Measurements from ENCODE around the gene SUSD1. TPM values are rescaled to one million over a fixed set of nuclear protein-coding genes. Genes with fewer than 3 reads are reported as not detected.

SUSD1 gene
- total RNA-seq, 3 donors from 2014 or later = 18.8 to 43.8 (median 19.5) TPM

DNA sequence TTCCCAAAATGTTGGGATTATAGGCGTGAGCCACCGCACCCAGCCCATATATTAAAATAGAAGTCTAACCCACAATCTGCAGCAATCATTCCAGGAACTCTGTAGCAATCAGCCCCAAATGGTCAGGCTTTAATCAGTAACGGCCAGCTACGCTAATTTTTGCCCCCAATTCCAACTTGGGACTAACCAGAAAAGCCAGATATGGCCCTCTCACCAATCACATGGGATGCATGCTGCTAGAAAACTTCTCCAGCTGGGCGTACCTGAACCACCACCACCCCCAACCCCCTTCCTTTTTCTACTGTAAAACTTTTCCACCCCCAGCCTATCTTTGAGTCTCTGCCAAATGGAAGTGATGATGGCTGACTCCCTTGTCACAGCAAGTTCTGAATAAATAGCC, 4.1 kb downstream of the SUSD1 start:
- Histone ChIP-seq H3K4me3 (no peak overlapping the region), H3K9me3 (no peaks in the 10 kb centered on the region), H3K36me3 (ENCODE audit: low read depth) (no peaks in the 10 kb centered on the region), H3K4me1 (ENCODE audit: low read depth) (peaks cover 27% of the 10 kb centered on the region)
- intact Hi-C loops (cut with DNase I, micrococcal nuclease) = no loop called here
- no peak for TF ChIP-seq CTCF (IDR thresholded peaks at IDR 0.05)
- DNase-seq (no peak), ATAC-seq (no peak)

- peak; percentile 79 to 84 (median 83) for DNase-seq
- no peaks in the 10 kb centered on the region for H3K9me3 ChIP-seq
- TF ChIP-seq CTCF (IDR thresholded peaks at IDR 0.05) = no peak
- peaks cover 27% of the 10 kb centered on the region for H3K4me1 ChIP-seq (ENCODE audit: low read depth)
- no peaks in the 10 kb centered on the region for H3K36me3 ChIP-seq (ENCODE audit: low read depth)
- intact Hi-C loops (cut with DNase I, micrococcal nuclease) = no loop called here
- H3K4me3 ChIP-seq = no peak overlapping the region
- peak; percentile 69 for ATAC-seq
Measured at GRCh38 chr9:112170235-112170634, 4.9 kb downstream of the SUSD1 start.

DNA sequence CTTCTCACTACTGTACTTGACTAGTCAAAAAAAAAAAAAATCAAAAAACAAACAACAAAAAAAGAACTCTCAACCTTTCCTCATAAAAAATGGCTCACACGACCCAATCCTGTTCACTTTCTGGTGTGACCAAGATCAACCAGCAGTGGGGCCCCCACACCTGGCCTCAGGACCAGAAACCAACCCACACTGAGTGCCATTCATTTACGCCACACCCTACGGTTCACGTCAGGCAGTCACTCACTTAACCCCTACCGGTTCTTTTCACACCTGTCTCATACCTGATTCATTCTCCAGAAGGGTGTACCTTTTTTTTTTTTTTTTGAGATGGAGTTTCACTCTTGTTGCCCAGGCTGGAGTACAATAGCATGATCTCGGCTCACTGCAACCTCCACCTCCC, 5.7 kb downstream of the SUSD1 start:
- intact Hi-C loops (cut with DNase I, micrococcal nuclease) = no loop called here
- no peaks in the 10 kb centered on the region for H3K36me3 ChIP-seq (ENCODE audit: low read depth)
- H3K9me3 ChIP-seq = no peaks in the 10 kb centered on the region
- H3K4me1 ChIP-seq (ENCODE audit: low read depth) = peaks cover 26% of the 10 kb centered on the region
- ATAC-seq (peak; percentile 76), DNase-seq (peak; percentile 59 to 77 (median 68))
- TF ChIP-seq CTCF (IDR thresholded peaks at IDR 0.05) = no peak
- H3K4me3 ChIP-seq = no peak overlapping the region

DNA sequence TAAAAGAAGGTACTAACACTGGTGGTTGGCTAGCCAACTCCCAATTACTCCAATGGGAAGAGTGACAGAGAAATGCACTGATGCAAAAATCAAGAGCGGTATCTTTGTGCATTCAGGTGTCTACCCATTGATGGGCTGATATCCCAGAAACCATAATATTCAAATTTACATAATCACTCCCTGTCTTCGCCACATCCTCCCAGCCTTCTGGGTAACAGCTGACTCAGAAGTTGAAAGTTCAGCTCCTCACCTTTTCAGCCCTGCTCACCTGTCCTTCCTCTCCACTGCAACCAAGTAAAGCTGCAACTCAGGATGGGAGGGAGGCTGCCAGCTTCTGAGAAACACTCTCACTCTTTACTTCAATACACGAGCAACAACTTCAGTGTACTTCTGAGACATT, 6.9 kb downstream of the SUSD1 start:
- no peak for TF ChIP-seq CTCF (IDR thresholded peaks at IDR 0.05)
- DNase-seq = peak in 1 of 3 donors; percentile 63
- intact Hi-C loops (cut with DNase I, micrococcal nuclease) = no loop called here
- H3K4me3 ChIP-seq = no peak overlapping the region
- no peaks in the 10 kb centered on the region for H3K36me3 ChIP-seq (ENCODE audit: low read depth)
- no peaks in the 10 kb centered on the region for H3K9me3 ChIP-seq
- peaks cover 15% of the 10 kb centered on the region for H3K4me1 ChIP-seq (ENCODE audit: low read depth)
- peak; percentile 70 for ATAC-seq

DNA sequence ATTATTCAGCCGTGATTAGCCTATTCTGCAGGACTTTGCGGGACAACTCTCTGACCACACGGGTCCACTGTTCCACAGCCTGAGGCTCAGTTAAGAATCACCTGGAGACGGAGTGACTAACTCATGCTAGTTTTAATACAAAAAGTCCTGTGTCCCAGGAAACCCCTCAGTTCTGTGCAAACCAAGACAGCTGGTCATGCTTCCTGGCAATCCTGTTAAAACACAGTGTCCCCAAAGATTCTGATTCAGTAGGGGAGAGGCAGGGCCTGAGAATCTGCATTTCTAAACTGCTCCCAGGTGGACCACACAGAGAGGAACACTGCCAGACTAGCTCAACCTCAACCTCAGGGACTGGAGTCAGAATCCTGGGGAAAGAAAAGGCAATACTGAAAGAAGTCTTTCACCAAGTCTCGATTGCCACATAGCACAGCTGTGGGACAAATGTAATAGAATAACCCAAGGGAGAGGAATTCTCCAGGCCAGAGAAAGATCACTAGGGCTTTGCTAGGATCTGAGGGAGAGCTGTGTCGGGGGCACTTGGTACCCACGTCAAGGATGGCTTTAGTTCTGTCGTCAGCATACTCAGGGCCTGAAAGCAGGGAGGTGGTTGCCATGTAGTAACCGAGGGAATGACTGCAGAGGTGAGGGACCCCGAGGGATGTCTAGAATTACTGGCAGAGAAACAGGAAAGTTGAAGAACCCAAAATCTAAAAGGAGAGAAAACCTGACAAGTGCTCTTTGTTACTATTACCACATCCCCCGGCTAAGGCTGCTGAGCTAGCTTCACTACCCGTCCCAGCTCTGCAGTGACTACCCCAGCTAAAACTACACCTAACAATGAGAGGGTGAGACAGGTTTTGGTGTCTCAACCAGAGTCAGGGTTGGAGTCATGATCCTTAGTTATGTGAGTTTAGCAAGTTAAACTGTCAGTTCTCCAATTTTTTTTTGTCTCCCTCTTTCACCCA, 8.6 kb downstream of the SUSD1 start:
- Histone ChIP-seq H3K4me1 (ENCODE audit: low read depth) (peaks cover 10% of the 10 kb centered on the region), H3K36me3 (ENCODE audit: low read depth) (no peaks in the 10 kb centered on the region), H3K4me3 (no peak overlapping the region), H3K9me3 (no peaks in the 10 kb centered on the region)
- no peak for TF ChIP-seq CTCF (IDR thresholded peaks at IDR 0.05)
- DNase-seq (no peak), ATAC-seq (no peak)
- intact Hi-C loops (cut with DNase I, micrococcal nuclease) = no loop called here

Data from mucosa of descending colon (tissue), 3 donors.